ENCODE measurements around the gene SIGLEC5.
A peak's percentile ranks its signal among the peaks of the same experiment; 100 is the strongest.
"Not testable (repeated sequence)": the region's sequence is repeated elsewhere in the genome, so short reads cannot be mapped to it uniquely, and the experiment has no call there.

The SIGLEC5 gene

GRCh38 chr19:51652266-51652665 lies 22.1 kb upstream of the SIGLEC5 start:
- Histone ChIP-seq H3K36me3 (no peaks in the 10 kb centered on the region), H3K4me1 (ENCODE audit: control insufficient read depth in 1 of 2, insufficient read depth in 1 of 2, low read depth in 1 of 2, low read length in 1 of 2) (peaks cover 60 to 83% of the 10 kb centered on the region in 2 experiments), H3K27ac (peak overlapping the region; percentile 86), H3K4me3 (ENCODE audit: low read depth in 1 of 2, low read length in 1 of 2) (peak overlapping the region in 1 of 2 experiments; percentile 37), H3K9me3 (no peaks in the 10 kb centered on the region), H3K27me3 (no peaks in the 10 kb centered on the region)
- TF ChIP-seq, protein P1, sequence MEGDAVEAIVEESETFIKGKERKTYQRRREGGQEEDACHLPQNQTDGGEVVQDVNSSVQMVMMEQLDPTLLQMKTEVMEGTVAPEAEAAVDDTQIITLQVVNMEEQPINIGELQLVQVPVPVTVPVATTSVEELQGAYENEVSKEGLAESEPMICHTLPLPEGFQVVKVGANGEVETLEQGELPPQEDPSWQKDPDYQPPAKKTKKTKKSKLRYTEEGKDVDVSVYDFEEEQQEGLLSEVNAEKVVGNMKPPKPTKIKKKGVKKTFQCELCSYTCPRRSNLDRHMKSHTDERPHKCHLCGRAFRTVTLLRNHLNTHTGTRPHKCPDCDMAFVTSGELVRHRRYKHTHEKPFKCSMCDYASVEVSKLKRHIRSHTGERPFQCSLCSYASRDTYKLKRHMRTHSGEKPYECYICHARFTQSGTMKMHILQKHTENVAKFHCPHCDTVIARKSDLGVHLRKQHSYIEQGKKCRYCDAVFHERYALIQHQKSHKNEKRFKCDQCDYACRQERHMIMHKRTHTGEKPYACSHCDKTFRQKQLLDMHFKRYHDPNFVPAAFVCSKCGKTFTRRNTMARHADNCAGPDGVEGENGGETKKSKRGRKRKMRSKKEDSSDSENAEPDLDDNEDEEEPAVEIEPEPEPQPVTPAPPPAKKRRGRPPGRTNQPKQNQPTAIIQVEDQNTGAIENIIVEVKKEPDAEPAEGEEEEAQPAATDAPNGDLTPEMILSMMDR (IDR thresholded peaks at IDR 0.05): no peak

- Histone ChIP-seq H3K27ac (peak overlapping the region; percentile 86), H3K4me3 (ENCODE audit: low read depth in 1 of 2, low read length in 1 of 2) (peak overlapping the region; percentile 12 to 37), H3K4me1 (ENCODE audit: control insufficient read depth in 1 of 2, insufficient read depth in 1 of 2, low read depth in 1 of 2, low read length in 1 of 2) (peaks cover 66 to 81% of the 10 kb centered on the region in 2 experiments), H3K36me3 (no peaks in the 10 kb centered on the region), H3K9me3 (no peaks in the 10 kb centered on the region), H3K27me3 (no peaks in the 10 kb centered on the region)
- TF ChIP-seq, protein P1 (IDR thresholded peaks at IDR 0.05): no peak
Observed at GRCh38 chr19:51651216-51651846, 21.1 kb upstream of the SIGLEC5 start.

GRCh38 chr19:51647318-51647717 lies 17.1 kb upstream of the SIGLEC5 start:
- Histone ChIP-seq H3K27me3 (no peaks in the 10 kb centered on the region), H3K4me1 (ENCODE audit: control insufficient read depth in 1 of 2, insufficient read depth in 1 of 2, low read depth in 1 of 2, low read length in 1 of 2) (peaks cover 54 to 85% of the 10 kb centered on the region in 2 experiments), H3K9me3 (no peaks in the 10 kb centered on the region), H3K4me3 (ENCODE audit: low read depth in 1 of 2, low read length in 1 of 2) (peak overlapping the region; percentile 56 to 57), H3K27ac (peak overlapping the region; percentile 90), H3K36me3 (peaks cover 24% of the 10 kb centered on the region)
- TF ChIP-seq, protein P1 (IDR thresholded peaks at IDR 0.05): no peak

DNA sequence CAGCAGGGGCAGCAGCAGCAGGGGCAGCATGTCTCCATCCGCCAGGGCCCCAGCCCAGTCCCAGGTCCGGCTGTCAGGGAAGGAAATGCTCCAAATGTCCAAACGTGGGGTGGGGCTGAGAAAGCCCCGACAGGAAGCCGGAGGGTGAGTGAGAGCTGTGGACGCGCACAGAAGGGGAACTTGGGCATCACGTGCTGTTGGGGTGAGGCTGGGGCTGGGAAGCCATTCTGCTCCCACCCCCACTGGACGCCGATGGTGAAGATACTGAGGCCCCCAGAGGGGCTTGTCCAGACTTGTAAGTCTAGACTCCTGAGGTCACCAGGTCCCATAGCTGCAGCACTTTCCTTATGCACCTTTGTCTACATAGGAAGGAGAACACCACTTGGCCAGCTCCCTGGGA lies 16.5 kb upstream of the SIGLEC5 start, which contains the start of gene SIGLEC14:
TSS of gene SIGLEC14 (minus strand) at position 96 of the 400 bp plus-strand sequence. CDS start at position 30, 66 bp downstream.
- not testable (repeated sequence) for H3K9me3 ChIP-seq, H3K27me3 ChIP-seq
- Histone ChIP-seq H3K36me3 (peaks cover 30% of the 10 kb centered on the region), H3K27ac (peak within 1 kb of the TSS; percentile 90), H3K4me1 (ENCODE audit: control insufficient read depth in 1 of 2, insufficient read depth in 1 of 2, low read depth in 1 of 2, low read length in 1 of 2) (peaks cover 48 to 85% of the 10 kb centered on the region in 2 experiments), H3K4me3 (ENCODE audit: low read depth in 1 of 2, low read length in 1 of 2) (peak within 1 kb of the TSS; percentile 57 to 78)

DNA sequence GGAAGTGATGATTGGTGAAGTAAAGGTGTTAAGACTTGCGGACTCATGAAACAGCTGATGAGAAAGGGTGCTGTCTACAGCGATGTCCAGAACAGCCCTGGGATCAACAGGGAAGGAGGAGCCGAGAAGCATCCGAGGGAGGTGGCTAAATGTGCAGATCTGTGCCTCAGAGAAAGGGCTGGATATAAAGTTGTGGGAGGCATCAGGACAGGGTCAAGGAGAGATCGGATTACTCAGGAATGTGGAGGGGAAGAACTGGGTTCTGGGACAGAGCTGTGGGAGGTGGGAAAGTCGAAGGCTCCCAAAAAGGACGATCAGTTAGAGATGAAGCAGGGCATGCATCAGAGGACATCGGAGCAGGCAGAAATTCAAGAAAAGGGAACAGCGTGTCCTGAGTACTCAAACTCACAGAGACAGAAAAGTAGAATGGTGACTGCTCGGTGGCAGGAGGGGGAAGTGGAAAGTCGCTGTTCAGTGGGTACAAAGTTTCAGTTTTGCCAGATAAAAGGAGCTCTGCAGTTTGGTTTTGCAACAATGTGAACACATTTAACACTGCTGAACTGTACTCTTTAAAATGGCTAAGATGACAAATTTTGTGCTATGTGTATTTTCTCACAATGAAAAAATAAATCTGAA lies 14.6 kb upstream of the SIGLEC5 start:
- peak overlapping the region; percentile 55 to 78 for H3K4me3 ChIP-seq (ENCODE audit: low read depth in 1 of 2, low read length in 1 of 2)

More for the DNA sequence above, 14.6 kb upstream of the SIGLEC5 start:
- Histone ChIP-seq H3K27me3 (no peaks in the 10 kb centered on the region), H3K36me3 (peaks cover 43% of the 10 kb centered on the region), H3K4me1 (ENCODE audit: control insufficient read depth in 1 of 2, insufficient read depth in 1 of 2, low read depth in 1 of 2, low read length in 1 of 2) (peaks cover 28 to 83% of the 10 kb centered on the region in 2 experiments), H3K27ac (peak overlapping the region; percentile 84), H3K9me3 (no peaks in the 10 kb centered on the region)
- TF ChIP-seq, protein P1 (IDR thresholded peaks at IDR 0.05): no peak
